H1 (cell line): Measurements from ENCODE around the gene PRELID2. TPM values are rescaled to one million over a fixed set of nuclear protein-coding genes. Genes with fewer than 3 reads are reported as not detected.

Experiments
- CTCF ChIA-PET: fragments of 300-600 bp; sonication (Branson Sonifier 250); formaldehyde crosslinking; loops from one replicate; lab custom pipeline; 2021; ENCODE audit not compliant: partially characterized antibody; lab: Charles Lee
- POLR2A ChIA-PET: fragments of 300-600 bp; sonication (Branson Sonifier 250); formaldehyde crosslinking; loops from one replicate; lab custom pipeline; 2021; ENCODE audit warnings: inconsistent platforms; ENCODE audit not compliant: partially characterized antibody; lab: Charles Lee
- DNase-seq, 2 experiments: peaks; one replicate each; pipeline versions ENCODE4 v3.0.0 to v3.0.0-alpha.2; 2010 to 2022; ENCODE audit warnings: low spot score in 2 of 2, low read depth in 1 of 2, mixed read lengths in 1 of 2
- FAIRE-seq: peaks from 2 replicates; lab custom pipeline; 2011; peaks lifted over from hg19 to GRCh38; lab: Jason Lieb, UNC
- H2AFZ ChIP-seq: 2 replicates; pipeline ENCODE4 v1.8.1; 2012; ENCODE audit warnings: low read length, inconsistent platforms
- H2AK5ac ChIP-seq: 2 replicates; pipeline ENCODE4 v1.6.1; 2013; ENCODE audit warnings: low read depth, low read length
- H2BK120ac ChIP-seq: replicated peaks from 2 replicates; pipeline ENCODE3; 2013; ENCODE audit warnings: low read depth, low read length, inconsistent platforms
- H2BK12ac ChIP-seq: 2 replicates; pipeline ENCODE4 v1.6.1; 2013; ENCODE audit warnings: low read depth, low read length
- H2BK15ac ChIP-seq: 2 replicates; pipeline ENCODE4 v1.6.1; 2013; ENCODE audit warnings: low read length
- H2BK20ac ChIP-seq: 2 replicates; pipeline ENCODE4 v1.6.1; 2013; ENCODE audit warnings: low read length
- H2BK5ac ChIP-seq: 2 replicates; pipeline ENCODE4 v1.6.1; 2013; ENCODE audit warnings: low read depth, low read length
- H3K14ac ChIP-seq: 2 replicates; pipeline ENCODE4 v1.6.1; 2013; ENCODE audit warnings: inconsistent platforms; ENCODE audit not compliant: insufficient read length
- H3K18ac ChIP-seq: 2 replicates; pipeline ENCODE4 v1.6.1; 2013; ENCODE audit warnings: low read length; ENCODE audit errors: extremely low read depth
- H3K23ac ChIP-seq: 2 replicates; pipeline ENCODE4 v1.6.1; 2013; ENCODE audit warnings: inconsistent platforms; ENCODE audit not compliant: insufficient read length
- H3K23me2 ChIP-seq: 2 replicates; pipeline ENCODE4 v1.6.1; 2013; ENCODE audit warnings: low read depth, low read length
- H3K27ac ChIP-seq: 2 replicates; pipeline ENCODE4 v1.6.1; 2011; ENCODE audit warnings: low read depth, low read length, inconsistent platforms
- H3K27me3 ChIP-seq, 4 experiments: replicated peaks in 1 of 4; 1 replicate in 1 of 4; 2 replicates in 3 of 4; pipeline versions ENCODE4 v1.6.1 to v1.8.1; 2011 to 2013; ENCODE audit warnings: low read length in 3 of 4, mild to moderate bottlenecking in 3 of 4, inconsistent platforms in 2 of 4, mixed read lengths in 2 of 4, moderate library complexity in 1 of 4; ENCODE audit not compliant: control insufficient read depth in 3 of 4, insufficient read depth in 3 of 4; ENCODE audit errors: extremely low read depth in 1 of 4
- H3K36me3 ChIP-seq, 4 experiments: 2 replicates each; pipeline versions ENCODE4 v1.6.1 to v1.8.1; 2011 to 2013; ENCODE audit warnings: mild to moderate bottlenecking in 4 of 4, low read length in 3 of 4, moderate library complexity in 2 of 4, control low read depth in 1 of 4, inconsistent platforms in 1 of 4; ENCODE audit not compliant: insufficient read depth in 4 of 4, control insufficient read depth in 2 of 4
- H3K4ac ChIP-seq: replicated peaks from 2 replicates; pipeline ENCODE3; 2013; ENCODE audit warnings: low read length, low read depth, mixed read lengths, inconsistent platforms; ENCODE audit not compliant: insufficient read length
- H3K4me1 ChIP-seq, 4 experiments: replicated peaks in 1 of 4; 1 replicate in 1 of 4; 2 replicates in 3 of 4; pipeline versions ENCODE4 v1.6.1 to v1.8.1; 2011 to 2013; ENCODE audit warnings: low read length in 3 of 4, inconsistent platforms in 2 of 4, mixed read lengths in 1 of 4; ENCODE audit not compliant: insufficient read depth in 4 of 4, control insufficient read depth in 3 of 4
- H3K4me2 ChIP-seq, 2 experiments: 2 replicates each; pipeline versions ENCODE4 v1.6.1 to v1.8.1; 2011 to 2013; ENCODE audit warnings: low read depth in 2 of 2, low read length in 2 of 2, control low read depth in 1 of 2, inconsistent platforms in 1 of 2, mild to moderate bottlenecking in 1 of 2; ENCODE audit not compliant: insufficient read depth in 1 of 2
- H3K4me3 ChIP-seq, 4 experiments: fragments of 200-600, 300-600 bp in 1 of 4; sonication (generic), shearing (Covaris generic), sonication (Bioruptor Twin) in 1 of 4; 2 replicates each; pipeline versions ENCODE4 v1.5.1 to v1.8.1; 2011 to 2016; ENCODE audit warnings: low read length in 4 of 4, low read depth in 3 of 4, control low read depth in 2 of 4, inconsistent platforms in 2 of 4, mild to moderate bottlenecking in 2 of 4, mixed read lengths in 1 of 4, moderate library complexity in 1 of 4; ENCODE audit not compliant: insufficient read depth in 2 of 4; ENCODE audit errors: extremely low read depth in 1 of 4
- H3K56ac ChIP-seq: replicated peaks from 2 replicates; pipeline ENCODE3; 2013; ENCODE audit warnings: low read depth, mild to moderate bottlenecking, mixed read lengths, low read length, inconsistent platforms; ENCODE audit not compliant: insufficient read length
- H3K79me1 ChIP-seq: 2 replicates; pipeline ENCODE4 v1.6.1; 2013; ENCODE audit warnings: low read depth, low read length, control low read depth
- H3K79me2 ChIP-seq, 2 experiments: 2 replicates each; pipeline versions ENCODE4 v1.6.1 to v1.8.1; 2012 to 2013; ENCODE audit warnings: low read length in 2 of 2, mild to moderate bottlenecking in 2 of 2, inconsistent platforms in 1 of 2; ENCODE audit not compliant: insufficient read depth in 2 of 2, control insufficient read depth in 1 of 2
- H3K9ac ChIP-seq, 4 experiments: replicated peaks in 1 of 4; 1 replicate in 1 of 4; 2 replicates in 3 of 4; pipeline versions ENCODE4 v1.6.1 to v1.8.1; 2011 to 2013; ENCODE audit warnings: low read depth in 3 of 4, low read length in 3 of 4, control low read depth in 2 of 4, mild to moderate bottlenecking in 2 of 4, moderate library complexity in 2 of 4, inconsistent platforms in 1 of 4; ENCODE audit errors: extremely low read depth in 1 of 4
- H3K9me3 ChIP-seq, 2 experiments: 2 replicates each; pipeline versions ENCODE4 v1.6.1 to v1.8.1; 2012 to 2013; ENCODE audit warnings: mild to moderate bottlenecking in 2 of 2, moderate library complexity in 2 of 2, control low read depth in 1 of 2, inconsistent platforms in 1 of 2, low read depth in 1 of 2, low read length in 1 of 2, mixed read lengths in 1 of 2; ENCODE audit not compliant: insufficient read depth in 2 of 2
- H4K20me1 ChIP-seq, 2 experiments: replicated peaks in 1 of 2; 2 replicates each; pipeline versions ENCODE3 to v1.8.1; 2011 to 2013; ENCODE audit warnings: inconsistent platforms in 2 of 2, low read length in 2 of 2, mild to moderate bottlenecking in 1 of 2; ENCODE audit not compliant: insufficient read depth in 2 of 2, control insufficient read depth in 1 of 2
- H4K5ac ChIP-seq: 2 replicates; pipeline ENCODE4 v1.6.1; 2013; ENCODE audit warnings: low read length, low read depth, mixed read lengths, inconsistent platforms; ENCODE audit not compliant: insufficient read length
- H4K8ac ChIP-seq: 2 replicates; pipeline ENCODE4 v1.8.0; 2013; ENCODE audit warnings: mild to moderate bottlenecking, moderate library complexity, low read length, inconsistent platforms; ENCODE audit not compliant: insufficient read depth; ENCODE audit errors: extremely low read depth
- H4K91ac ChIP-seq: replicated peaks from 2 replicates; pipeline ENCODE3; 2013; ENCODE audit warnings: low read length, mixed read lengths, inconsistent platforms; ENCODE audit not compliant: insufficient read length
- BCL11A ChIP-seq, 2 experiments: IDR thresholded peaks; one replicate each; pipeline ENCODE4 v1.6.1; 2011; ENCODE audit warnings: low read depth in 2 of 2, low read length in 2 of 2, mild to moderate bottlenecking in 2 of 2
- BRCA1 ChIP-seq: IDR thresholded peaks from 2 replicates; pipeline ENCODE4 v1.6.1; 2012; ENCODE audit warnings: low read depth, low read length, improper control_type of control experiment
- CREB1 ChIP-seq: IDR thresholded peaks from 2 replicates; pipeline ENCODE4 v1.6.1; 2012; ENCODE audit warnings: inconsistent platforms
- TAF1 ChIP-seq: IDR thresholded peaks from 2 replicates; pipeline ENCODE4 v1.6.1; 2011; ENCODE audit warnings: mild to moderate bottlenecking, low read depth, low read length
- ZNF274 ChIP-seq: IDR thresholded peaks from 2 replicates; pipeline ENCODE4 v1.7.0; 2012; ENCODE audit warnings: low read length, borderline replicate concordance; ENCODE audit errors: extremely low read depth
- WGBS, 2 experiments: shearing (Covaris generic) in 1 of 2; methylation state at CpG; one replicate each; pipeline versions ENCODE4 v1.1.6 to v1.1.7; 2013 to 2015; ENCODE audit warnings: low lambda C conversion rate in 2 of 2, mixed read lengths in 2 of 2, inconsistent platforms in 1 of 2, low coverage in 1 of 2, missing lambda C conversion rate in 1 of 2; ENCODE audit not compliant: insufficient replicate concordance in 2 of 2, insufficient coverage in 1 of 2, insufficient read length in 1 of 2; ENCODE audit errors: extremely low coverage in 1 of 2, missing lambda C conversion rate in 1 of 2; 5-methylcytosine and 5-hydroxymethylcytosine counted together
- polyA plus RNA-seq, 7 experiments: library from polyadenylated mRNA; depleted of rRNA in 3 of 7; stranded (reverse) in 5 of 7; unstranded in 2 of 7; fragments of >200 nt in 5 of 7; fragments of 200-250 nt in 2 of 7; gene quantifications; 1 replicate in 5 of 7; 2 replicates in 1 of 7; 4 replicates in 1 of 7; pipeline versions ENCODE4 v1.2.1 to v1.2.3, GENCODE V29; 2011 to 2013; ENCODE audit warnings: missing spikeins in 2 of 7, mixed read lengths in 2 of 7
- total RNA-seq: library from RNA; stranded (reverse); fragmentation: NEBNext Ultra II Directional; extraction: Animal tissue kit (Norgen Biotek cat#: 25700); gene quantifications from 2 replicates; pipeline ENCODE4 v1.2.1, GENCODE V29; 2021

Gene PRELID2
- total and polyA plus RNA-seq, 2 of the 8 experiments (the other 6 are each of a cell fraction or from before 2014, with no cell fraction given): 2.2 to 7.8 TPM

DNA sequence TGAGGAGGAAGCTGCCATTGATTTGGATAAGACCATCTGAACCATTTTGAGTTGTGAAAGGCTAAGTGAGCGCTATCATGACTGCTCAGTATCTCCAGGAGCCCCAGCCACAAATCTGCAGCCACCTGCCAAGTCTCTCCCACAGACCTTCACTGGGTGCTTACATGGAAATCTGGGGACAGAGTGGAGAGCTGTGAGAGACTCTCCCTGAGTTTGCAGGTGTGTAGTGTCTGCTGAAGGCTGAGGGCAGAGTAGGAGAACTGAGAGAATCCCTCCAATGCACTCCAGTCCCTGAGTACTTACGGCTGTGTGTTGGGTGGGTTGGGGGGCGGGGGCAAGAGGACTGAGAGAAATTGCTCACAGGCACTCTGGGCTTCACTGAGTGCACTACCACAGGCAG lies 123.7 kb downstream of the PRELID2 start:
- WGBS, 2 experiments: 85% methylated on average over 3 of the region's 3 CpGs; no CpG with 5 or more reads in 1 of the 2 experiments
- no peak for TF ChIP-seq ZNF274
- no peak for TF ChIP-seq TAF1
- TF ChIP-seq BCL11A (IDR thresholded peaks at IDR 0.05; ENCODE audit: low read depth in 2 of 2, low read length in 2 of 2): no peak
- no peak for TF ChIP-seq BRCA1
- TF ChIP-seq CREB1: no peak
- TF ChIP-seq, all 59 proteins: peak for 0
- POLR2A ChIA-PET: interaction anchor here (1.8 kb wide), 1 partner anchor 15 kb away, joined by 3 read pairs; no protein-coding TSS in a partner anchor

More for the DNA sequence above, 123.7 kb downstream of the PRELID2 start:
- Histone ChIP-seq H3K23me2 (no peaks in the 10 kb centered on the region), H3K27ac (no peak overlapping the region), H2AFZ (no peak overlapping the region), H3K4me1 (no peaks in the 10 kb centered on the region), H4K91ac (no peak overlapping the region), H3K9me3 (no peaks in the 10 kb centered on the region), H2BK5ac (no peak overlapping the region), H3K4me2 (no peak overlapping the region), H3K14ac (no peak overlapping the region), H3K23ac (no peak overlapping the region), H3K18ac (no peak overlapping the region), H2BK120ac (no peak overlapping the region), H3K4me3 (no peak overlapping the region), H3K56ac (no peak overlapping the region), H3K36me3 (no peaks in the 10 kb centered on the region), H3K79me1 (no peaks in the 10 kb centered on the region), H2BK12ac (no peak overlapping the region), H3K4ac (no peak overlapping the region), H4K5ac (no peak overlapping the region), H2BK20ac (no peak overlapping the region), H2AK5ac (no peak overlapping the region), H3K79me2 (no peaks in the 10 kb centered on the region), H4K8ac (no peak overlapping the region), H3K27me3 (no peaks in the 10 kb centered on the region), H2BK15ac (no peak overlapping the region), H4K20me1 (peaks cover 0 to under 1% of the 10 kb centered on the region in 2 experiments), H3K9ac (no peak overlapping the region)
- CTCF ChIA-PET: interaction anchor here (1.0 to 6.6 kb wide), 4 partner anchors 9 to 86 kb away, joined by 3 to 37 read pairs (median 6); no protein-coding TSS in a partner anchor
- FAIRE-seq: no peak
- no peak for DNase-seq
